Epithelial cell of esophagus (primary cell): ENCODE measurements around the gene RHBDD1.

Experiments
- DNase-seq: peaks from one replicate; pipeline ENCODE4 v3.0.0; 2010; ENCODE audit warnings: low read depth
- H3K4me3 ChIP-seq: 2 replicates; pipeline ENCODE4 v1.5.1; 2011; ENCODE audit warnings: mild to moderate bottlenecking, low read length, control low read depth
- CTCF ChIP-seq: IDR thresholded peaks from 2 replicates; pipeline ENCODE4 v1.5.1; 2011; ENCODE audit warnings: low read depth, mild to moderate bottlenecking, low read length, control low read depth, inconsistent platforms; ENCODE audit not compliant: insufficient read depth; ENCODE audit errors: missing control alignments

Gene RHBDD1

GRCh38 chr2:226911932-226912331, 76.1 kb downstream of the RHBDD1 start:
- H3K4me3 ChIP-seq, result no peak overlapping the region
- DNase-seq, result peak; percentile 67
- TF ChIP-seq CTCF, result no peak

GRCh38 chr2:226913641-226914040, 77.8 kb downstream of the RHBDD1 start:
- TF ChIP-seq CTCF, result no peak
- H3K4me3 ChIP-seq, result no peak overlapping the region
- DNase-seq, result no peak

- peak; percentile 97 for DNase-seq
- no peak for TF ChIP-seq CTCF
- H3K4me3 ChIP-seq, result no peak overlapping the region
Measured at GRCh38 chr2:226915846-226916360, 80.0 kb downstream of the RHBDD1 start.

GRCh38 chr2:226916669-226917068, 80.8 kb downstream of the RHBDD1 start:
- no peak for DNase-seq
- TF ChIP-seq CTCF, result no peak
- H3K4me3 ChIP-seq, result no peak overlapping the region

GRCh38 chr2:226932443-226932842, 96.6 kb downstream of the RHBDD1 start:
- no peak overlapping the region for H3K4me3 ChIP-seq
- TF ChIP-seq CTCF, result no peak
- peak; percentile 3 for DNase-seq

GRCh38 chr2:226934546-226935201, 98.8 kb downstream of the RHBDD1 start:
- no peak for DNase-seq
- no peak overlapping the region for H3K4me3 ChIP-seq
- no peak for TF ChIP-seq CTCF
